HG03139 (cell line): ENCODE measurements around the gene GPR132.

ENCODE experiments used
- ATAC-seq: cut with Tn5 transposase; IDR thresholded peaks from one replicate; pipeline ENCODE4 v1.9.1; 2021; ENCODE audit not compliant: unreplicated experiment

Gene GPR132

GRCh38 chr14:105023144-105023543 lies 42.1 kb downstream of the GPR132 start:
- no peak for ATAC-seq

- no peak for ATAC-seq
Measured at GRCh38 chr14:105022276-105022670, 43.0 kb downstream of the GPR132 start.

- no peak for ATAC-seq
Measured at GRCh38 chr14:105021656-105022275, 43.5 kb downstream of the GPR132 start.

- ATAC-seq = peak; percentile 68
Measured at GRCh38 chr14:105020815-105021655, 44.2 kb downstream of the GPR132 start, which contains the start of gene CDCA4. Gene CDCA4, minus strand, starts transcription at chr14:105021083. Its CDS starts 9,154 bp downstream, at chr14:105011929.

GRCh38 chr14:105019861-105020814 lies 45.1 kb downstream of the GPR132 start:
- ATAC-seq = peak; percentile 14

GRCh38 chr14:105018414-105018813 lies 46.8 kb downstream of the GPR132 start:
- ATAC-seq = no peak

- ATAC-seq = no peak
Measured at GRCh38 chr14:105015905-105016304, 49.3 kb downstream of the GPR132 start.

- no peak for ATAC-seq
Measured at GRCh38 chr14:105015242-105015641, 50.0 kb downstream of the GPR132 start.

GRCh38 chr14:105014631-105015030 lies 50.6 kb downstream of the GPR132 start:
- no peak for ATAC-seq

- no peak for ATAC-seq
Measured at GRCh38 chr14:105014032-105014431, 51.2 kb downstream of the GPR132 start.

GRCh38 chr14:105013150-105013785 lies 52.0 kb downstream of the GPR132 start:
- no peak for ATAC-seq

GRCh38 chr14:105012171-105012985 lies 52.9 kb downstream of the GPR132 start:
- no peak for ATAC-seq

GRCh38 chr14:105011312-105011990 lies 53.8 kb downstream of the GPR132 start:
- no peak for ATAC-seq

- no peak for ATAC-seq
Measured at GRCh38 chr14:105010891-105011291, 54.3 kb downstream of the GPR132 start.

- no peak for ATAC-seq
Measured at GRCh38 chr14:105010106-105010505, 55.1 kb downstream of the GPR132 start.

GRCh38 chr14:105007593-105008264 lies 57.5 kb downstream of the GPR132 start:
- ATAC-seq = no peak

- ATAC-seq = no peak
Measured at GRCh38 chr14:105006831-105007592, 58.2 kb downstream of the GPR132 start.
